GM12878 (cell line): ENCODE measurements around the gene MARCHF9. TPM values are rescaled to one million over a fixed set of nuclear protein-coding genes. Genes with fewer than 3 reads are reported as not detected.

Experiments used
- ATAC-seq: fragments of 200-7000 bp; cut with Tn5 transposase; 3 replicates; pipeline ENCODE4 v1.9.1; 2020; ENCODE audit warnings: mild to moderate bottlenecking, moderate library complexity
- BruUV-seq: library from RNA; stranded (reverse); fragments of 400-500 nt; replicated peaks from 2 replicates; lab custom pipeline; 2021; lab: Mats Ljungman, UMichigan
- CTCF ChIA-PET: fragments of 300-600 bp; sonication (Branson Sonifier 250); formaldehyde crosslinking; extraction: SDS; loops from one replicate; lab custom pipeline; 2021; ENCODE audit warnings: inconsistent platforms; lab: Yijun Ruan, JAX
- POLR2A ChIA-PET: fragments of 350-600 bp; formaldehyde crosslinking; extraction: SDS; loops from one replicate; lab custom pipeline; 2021; ENCODE audit warnings: inconsistent platforms; lab: Charles Lee
- RAD21 ChIA-PET: fragments of 300-600 bp; sonication (Branson Sonifier 250); formaldehyde crosslinking; loops from one replicate; lab custom pipeline; 2023; ENCODE audit warnings: antibody characterized with exemption; ENCODE audit not compliant: unreplicated experiment; lab: Charles Lee
- SMC1A ChIA-PET: fragments of 300-600 bp; sonication (Branson Sonifier 250); formaldehyde crosslinking; loops from one replicate; lab custom pipeline; 2023; ENCODE audit not compliant: unreplicated experiment, uncharacterized antibody; lab: Charles Lee
- DNase-seq: peaks from one replicate; pipeline ENCODE4 v3.0.0-alpha.2; 2011; ENCODE audit warnings: low read depth, low spot score
- FAIRE-seq: peaks from 3 replicates; lab custom pipeline; 2011; peaks lifted over from hg19 to GRCh38; lab: Jason Lieb, UNC
- H2AFZ ChIP-seq: 2 replicates; pipeline ENCODE4 v1.6.0; 2011; ENCODE audit warnings: low read depth, low read length, control low read depth; ENCODE audit not compliant: control insufficient read depth
- H3K27ac ChIP-seq: 2 replicates; pipeline ENCODE4 v1.5.1; 2011; ENCODE audit warnings: control low read depth; ENCODE audit not compliant: control insufficient read depth, insufficient read depth
- H3K27me3 ChIP-seq, 2 experiments: replicated peaks in 1 of 2; 2 replicates each; pipeline versions ENCODE4 v1.6.0 to v1.6.1; 2011; ENCODE audit warnings: low read length in 1 of 2; ENCODE audit not compliant: control insufficient read depth in 2 of 2, insufficient read depth in 2 of 2
- H3K36me3 ChIP-seq, 2 experiments: 2 replicates each; pipeline ENCODE4 v1.5.1; 2011; ENCODE audit warnings: low read length in 1 of 2; ENCODE audit not compliant: control insufficient read depth in 2 of 2, insufficient read depth in 2 of 2
- H3K4me1 ChIP-seq: 2 replicates; pipeline ENCODE4 v1.6.1; 2011; ENCODE audit warnings: mild to moderate bottlenecking, low read length, moderate library complexity, mixed read lengths; ENCODE audit not compliant: control insufficient read depth, insufficient read depth
- H3K4me2 ChIP-seq: 2 replicates; pipeline ENCODE4 v1.6.0; 2011; ENCODE audit warnings: control low read depth; ENCODE audit not compliant: control insufficient read depth, insufficient read depth
- H3K4me3 ChIP-seq: fragments of 200-600 bp; sonication (generic); 2 replicates; pipeline ENCODE4 v1.5.1; 2016
- H3K79me2 ChIP-seq: 2 replicates; pipeline ENCODE4 v1.6.0; 2011; ENCODE audit warnings: low read length; ENCODE audit not compliant: control insufficient read depth, insufficient read depth
- H3K9ac ChIP-seq: 2 replicates; pipeline ENCODE4 v1.8.0; 2011; ENCODE audit warnings: low read length, control low read depth, mixed read lengths; ENCODE audit not compliant: control insufficient read depth, insufficient read depth
- H3K9me3 ChIP-seq: replicated peaks from 3 replicates; pipeline ENCODE4 v1.5.1; 2011; ENCODE audit warnings: mild to moderate bottlenecking, low read length; ENCODE audit not compliant: control insufficient read depth, insufficient read depth
- H4K20me1 ChIP-seq: 2 replicates; pipeline ENCODE4 v1.6.0; 2011; ENCODE audit not compliant: control insufficient read depth, insufficient read depth
- BHLHE40 ChIP-seq, 2 experiments: fragments of 450-650 bp in 1 of 2; IDR thresholded peaks; 2 replicates each; pipeline ENCODE4 v1.6.1; 2011 to 2017; ENCODE audit warnings: low read depth in 2 of 2, borderline replicate concordance in 1 of 2, improper control_type of control experiment in 1 of 2, low read length in 1 of 2, mild to moderate bottlenecking in 1 of 2
- ELK1 ChIP-seq: IDR thresholded peaks from 2 replicates; pipeline ENCODE4 v1.6.1; 2012; ENCODE audit warnings: low read depth, low read length, improper control_type of control experiment
- GABPA ChIP-seq: IDR thresholded peaks from 2 replicates; pipeline ENCODE4 v1.6.1; 2014; ENCODE audit warnings: antibody characterized with exemption, low read depth, mild to moderate bottlenecking, inconsistent platforms
- HDGF ChIP-seq: fragments of 450-650 bp; IDR thresholded peaks from 2 replicates; pipeline ENCODE4 v1.6.1; 2016; ENCODE audit warnings: antibody characterized with exemption
- JUNB ChIP-seq: IDR thresholded peaks from 2 replicates; pipeline ENCODE4 v1.6.1; 2016; ENCODE audit warnings: antibody characterized with exemption, mild to moderate bottlenecking
- KAT2A ChIP-seq: conservative IDR thresholded peaks from 2 replicates; pipeline ENCODE4 v1.6.1; 2011; ENCODE audit warnings: low read depth, low read length; ENCODE audit not compliant: control insufficient read depth
- MEF2A ChIP-seq: IDR thresholded peaks from 2 replicates; pipeline ENCODE4 v1.6.1; 2011; ENCODE audit warnings: low read depth, mild to moderate bottlenecking, low read length, moderate library complexity; ENCODE audit not compliant: insufficient read depth
- NRF1 ChIP-seq: conservative IDR thresholded peaks from 2 replicates; pipeline ENCODE4 v1.6.1; 2011; ENCODE audit warnings: mild to moderate bottlenecking, low read depth, low read length, improper control_type of control experiment
- RELA ChIP-seq: fragments of 450-650 bp; IDR thresholded peaks from 2 replicates; pipeline ENCODE4 v1.8.0; 2014; ENCODE audit warnings: borderline replicate concordance; ENCODE audit not compliant: partially characterized antibody
- RELB ChIP-seq: fragments of 450-650 bp; IDR thresholded peaks from 2 replicates; pipeline ENCODE4 v1.6.1; 2017; ENCODE audit warnings: low read depth, mild to moderate bottlenecking, moderate library complexity
- SP1 ChIP-seq: IDR thresholded peaks from one replicate; pipeline ENCODE4 v1.6.1; 2011; ENCODE audit warnings: low read depth, low read length
- SUPT20H ChIP-seq: IDR thresholded peaks from 2 replicates; pipeline ENCODE4 v1.6.1; 2011; ENCODE audit warnings: low read depth, mild to moderate bottlenecking, low read length, moderate library complexity, borderline replicate concordance; ENCODE audit not compliant: control insufficient read depth
- WGBS: methylation state at CpG from one replicate; pipeline ENCODE4 v1.1.6; 2016; ENCODE audit warnings: low lambda C conversion rate; ENCODE audit not compliant: insufficient replicate concordance, insufficient coverage; ENCODE audit errors: missing lambda C conversion rate; 5-methylcytosine and 5-hydroxymethylcytosine counted together
- in situ Hi-C: fragments of 300-500 bp; cut with MboI; formaldehyde crosslinking; loops from 9 replicates; pipeline ENCODE4 v1.14.3; 2018; ENCODE audit warnings: mixed read lengths
- intact Hi-C: fragments of 100-400 bp; cut with micrococcal nuclease; formaldehyde crosslinking; loops from one replicate; pipeline ENCODE4 v1.14.2; 2022; ENCODE audit not compliant: unreplicated experiment
- polyA plus RNA-seq, 11 experiments: library from polyadenylated mRNA; depleted of rRNA in 4 of 11; unstranded in 6 of 11; stranded (reverse) in 5 of 11; fragments of >200 nt; fragmentation: Nextera tagmentation in 4 of 11; fragmentation: Illumina TruSeq in 1 of 11; extraction: Ambion mirVana in 4 of 11; extraction: Trizol in 1 of 11; gene quantifications; 1 replicate in 1 of 11; 2 replicates in 10 of 11; pipeline versions ENCODE4 v1.2.1 to v1.2.3, GENCODE V29; 2011 to 2016; ENCODE audit warnings: inconsistent platforms in 2 of 11, missing spikeins in 2 of 11, low read depth in 1 of 11
- total RNA-seq, 4 experiments: library from RNA; depleted of rRNA in 3 of 4; stranded (reverse); fragments of >200 nt in 3 of 4; fragmentation: Illumina TruSeq in 1 of 4; extraction: Trizol in 1 of 4; gene quantifications; 2 replicates each; pipeline versions ENCODE4 v1.2.1 to v1.2.3, GENCODE V29; 2013 to 2021

The MARCHF9 gene
- total and polyA plus RNA-seq, 10 of the 15 experiments (the other 5 are each of a cell fraction or from before 2014, with no cell fraction given), result 2.4 to 29.3 (median 13.0) TPM

GRCh38 chr12:57713209-57713608 is 41.7 kb upstream of the MARCHF9 start:
- TF ChIP-seq BHLHE40 (IDR thresholded peaks at IDR 0.05; ENCODE audit: borderline replicate concordance in 1 of 2, low read depth in 2 of 2, low read length in 1 of 2) (no peak), KAT2A (no peak), SP1 (no peak), HDGF (no peak), RELA (no peak), ELK1 (no peak), NRF1 (no peak), SUPT20H (no peak), MEF2A (no peak), JUNB (no peak), GABPA (no peak), RELB (no peak)
- Histone ChIP-seq H3K9ac (no peak overlapping the region), H3K79me2 (no peaks in the 10 kb centered on the region), H3K4me2 (no peak overlapping the region), H2AFZ (no peak overlapping the region), H3K4me1 (no peaks in the 10 kb centered on the region), H3K9me3 (no peaks in the 10 kb centered on the region), H3K4me3 (no peak overlapping the region), H3K27ac (no peak overlapping the region), H4K20me1 (no peaks in the 10 kb centered on the region), H3K36me3 (peaks cover 10 to 14% of the 10 kb centered on the region in 2 experiments), H3K27me3 (no peaks in the 10 kb centered on the region)
- in situ Hi-C loops (no loop called here), intact Hi-C loops (no loop called here)
- CTCF ChIA-PET, result interaction anchor here (0.7 kb wide), 1 partner anchor 18 kb away, joined by 3 read pairs; no protein-coding TSS in a partner anchor
- SMC1A ChIA-PET, result no interaction called here
- BruUV-seq, result no TSS peak
- WGBS, result 97% methylated on average over 5 of the region's 5 CpGs
- DNase-seq (no peak), FAIRE-seq (no peak), ATAC-seq (no peak)
- POLR2A ChIA-PET, result no interaction called here
- RAD21 ChIA-PET, result no interaction called here
